HL-60 (cell line): ENCODE measurements around the gene LRRC71.

Source experiments
- CTCF ChIP-seq: IDR thresholded peaks from one replicate; pipeline ENCODE4 v1.5.1; 2011; ENCODE audit warnings: low read length, control low read depth, inconsistent platforms; ENCODE audit not compliant: insufficient read depth
- GABPA ChIP-seq: IDR thresholded peaks from 2 replicates; pipeline ENCODE4 v1.6.1; 2012; ENCODE audit warnings: low read depth
- POLR2AphosphoS5 ChIP-seq: IDR thresholded peaks from 2 replicates; pipeline ENCODE4 v1.6.1; 2012; ENCODE audit warnings: low read depth
- REST ChIP-seq: IDR thresholded peaks from 2 replicates; pipeline ENCODE4 v1.6.1; 2012; ENCODE audit warnings: low read depth; ENCODE audit not compliant: insufficient replicate concordance
- SPI1 ChIP-seq: IDR thresholded peaks from 2 replicates; pipeline ENCODE4 v1.6.1; 2012; ENCODE audit warnings: low read depth, mild to moderate bottlenecking, borderline replicate concordance

- TF ChIP-seq CTCF = no peak
- TF ChIP-seq POLR2AphosphoS5 = no peak
- TF ChIP-seq REST = no peak
- TF ChIP-seq GABPA = no peak
- TF ChIP-seq SPI1 = no peak
These were observed 54.7 kb downstream of the LRRC71 start for GRCh38 chr1:156975084-156975483.
